H9 (cell line): Measurements from ENCODE around the gene LPAR1. TPM values are rescaled to one million over a fixed set of nuclear protein-coding genes. Genes with fewer than 3 reads are reported as not detected.

Source experiments
- DNase-seq: peaks from one replicate; pipeline ENCODE4 v3.0.0-alpha.2; 2017
- H2AFZ ChIP-seq: one replicate; pipeline ENCODE4 v1.6.1; 2013; ENCODE audit warnings: mild to moderate bottlenecking, low read length, control low read depth, moderate library complexity
- H2AK5ac ChIP-seq: 2 replicates; pipeline ENCODE4 v1.6.1; 2013; ENCODE audit warnings: low read length, control low read depth, mixed read lengths; ENCODE audit not compliant: insufficient read length
- H2BK120ac ChIP-seq: one replicate; pipeline ENCODE4 v1.6.1; 2013; ENCODE audit warnings: low read depth, mild to moderate bottlenecking, low read length, control low read depth, inconsistent platforms; ENCODE audit not compliant: poor library complexity, severe bottlenecking
- H2BK12ac ChIP-seq: 2 replicates; pipeline ENCODE4 v1.6.1; 2013; ENCODE audit warnings: low read length, control low read depth, mixed read lengths, low read depth; ENCODE audit not compliant: insufficient read length
- H2BK15ac ChIP-seq: 2 replicates; pipeline ENCODE4 v1.6.1; 2013; ENCODE audit warnings: low read depth, low read length, control low read depth
- H2BK20ac ChIP-seq: one replicate; pipeline ENCODE4 v1.6.1; 2013; ENCODE audit warnings: low read depth, mild to moderate bottlenecking, low read length, control low read depth, inconsistent platforms; ENCODE audit not compliant: poor library complexity, severe bottlenecking
- H2BK5ac ChIP-seq: 2 replicates; pipeline ENCODE4 v1.6.1; 2013; ENCODE audit warnings: low read length, control low read depth, mixed read lengths; ENCODE audit not compliant: insufficient read length
- H3K14ac ChIP-seq: 2 replicates; pipeline ENCODE4 v1.6.1; 2013; ENCODE audit warnings: low read length, control low read depth; ENCODE audit not compliant: insufficient read depth
- H3K18ac ChIP-seq: 2 replicates; pipeline ENCODE4 v1.6.1; 2013; ENCODE audit warnings: low read depth, mild to moderate bottlenecking, mixed read lengths, low read length, control low read depth; ENCODE audit not compliant: insufficient read length
- H3K23ac ChIP-seq: 2 replicates; pipeline ENCODE4 v1.6.1; 2013; ENCODE audit warnings: low read length, control low read depth, mixed read lengths, low read depth; ENCODE audit not compliant: insufficient read length
- H3K23me2 ChIP-seq: 2 replicates; pipeline ENCODE4 v1.6.1; 2013; ENCODE audit warnings: low read depth, mild to moderate bottlenecking, mixed read lengths, low read length, control low read depth; ENCODE audit not compliant: insufficient read length, poor library complexity, severe bottlenecking
- H3K27ac ChIP-seq: 2 replicates; pipeline ENCODE4 v1.5.1; 2013; ENCODE audit warnings: low read length, control low read depth, mixed read lengths, low read depth; ENCODE audit not compliant: insufficient read length
- H3K27me3 ChIP-seq: 2 replicates; pipeline ENCODE4 v1.6.1; 2013; ENCODE audit warnings: low read length, control low read depth, inconsistent platforms; ENCODE audit not compliant: insufficient read depth
- H3K4ac ChIP-seq: 2 replicates; pipeline ENCODE4 v1.6.1; 2013; ENCODE audit warnings: low read depth, mild to moderate bottlenecking, control low read depth, inconsistent platforms, low read length, moderate library complexity
- H3K4me1 ChIP-seq: 2 replicates; pipeline ENCODE4 v1.6.1; 2013; ENCODE audit warnings: low read length, control low read depth, inconsistent platforms; ENCODE audit not compliant: insufficient read depth
- H3K4me2 ChIP-seq: 2 replicates; pipeline ENCODE4 v1.6.1; 2013; ENCODE audit warnings: low read length, control low read depth, mixed read lengths; ENCODE audit not compliant: insufficient read length, insufficient read depth
- H3K56ac ChIP-seq: 2 replicates; pipeline ENCODE4 v1.6.1; 2013; ENCODE audit warnings: low read depth, mild to moderate bottlenecking, mixed read lengths, low read length, control low read depth; ENCODE audit not compliant: insufficient read length
- H3K79me1 ChIP-seq: 2 replicates; pipeline ENCODE4 v1.6.1; 2013; ENCODE audit warnings: low read depth, mild to moderate bottlenecking, moderate library complexity, low read length, control low read depth, inconsistent platforms; ENCODE audit not compliant: insufficient read depth, poor library complexity, severe bottlenecking
- H3K79me2 ChIP-seq: 2 replicates; pipeline ENCODE4 v1.6.1; 2013; ENCODE audit warnings: low read length, control low read depth, inconsistent platforms; ENCODE audit not compliant: insufficient read depth
- H3K9ac ChIP-seq: 2 replicates; pipeline ENCODE4 v1.6.1; 2013; ENCODE audit warnings: low read length, control low read depth, mixed read lengths; ENCODE audit not compliant: insufficient read length; ENCODE audit errors: extremely low read depth
- H3K9me3 ChIP-seq: one replicate; pipeline ENCODE4 v1.6.1; 2013; ENCODE audit warnings: low read depth, low read length, inconsistent platforms; ENCODE audit not compliant: control insufficient read depth
- H3T11ph ChIP-seq: one replicate; pipeline ENCODE4 v1.6.1; 2013; ENCODE audit warnings: mild to moderate bottlenecking, low read length, control low read depth, inconsistent platforms
- H4K20me1 ChIP-seq: one replicate; pipeline ENCODE4 v1.6.1; 2013; ENCODE audit not compliant: control insufficient read depth, insufficient read length, insufficient read depth
- H4K5ac ChIP-seq: 2 replicates; pipeline ENCODE4 v1.6.1; 2013; ENCODE audit warnings: low read depth, mild to moderate bottlenecking, mixed read lengths, low read length, control low read depth; ENCODE audit not compliant: insufficient read length
- H4K8ac ChIP-seq: replicated peaks from 2 replicates; pipeline ENCODE4 v1.6.1; 2013; ENCODE audit warnings: low read length, control low read depth, mixed read lengths, low read depth; ENCODE audit not compliant: insufficient read length
- H4K91ac ChIP-seq: 2 replicates; pipeline ENCODE4 v1.6.1; 2013; ENCODE audit warnings: low read depth, mild to moderate bottlenecking, moderate library complexity, mixed read lengths, low read length, control low read depth; ENCODE audit not compliant: insufficient read length
- H3K27ac Mint-ChIP-seq, 3 experiments: 2 replicates in 2 of 3; 3 replicates in 1 of 3; pipeline ENCODE4 v1.8.0; 2020 to 2021; ENCODE audit warnings: mixed read lengths in 3 of 3, mild to moderate bottlenecking in 1 of 3, moderate library complexity in 1 of 3
- H3K27me3 Mint-ChIP-seq: 2 replicates; pipeline ENCODE4 v1.8.0; 2021; ENCODE audit warnings: low read depth, mild to moderate bottlenecking, moderate library complexity, mixed read lengths
- H3K36me3 Mint-ChIP-seq, 3 experiments: 2 replicates in 2 of 3; 3 replicates in 1 of 3; pipeline ENCODE4 v1.8.0; 2020 to 2021; ENCODE audit warnings: low read depth in 3 of 3, mixed read lengths in 3 of 3; ENCODE audit not compliant: insufficient read depth in 1 of 3
- H3K4me1 Mint-ChIP-seq, 2 experiments: 2 replicates each; pipeline ENCODE4 v1.8.0; 2020; ENCODE audit warnings: mixed read lengths in 2 of 2
- H3K4me3 Mint-ChIP-seq, 2 experiments: 2 replicates in 1 of 2; 3 replicates in 1 of 2; pipeline ENCODE4 v1.8.0; 2020 to 2021; ENCODE audit warnings: mild to moderate bottlenecking in 2 of 2, mixed read lengths in 2 of 2, moderate library complexity in 1 of 2
- H3K9me3 Mint-ChIP-seq, 2 experiments: 2 replicates in 1 of 2; 3 replicates in 1 of 2; pipeline ENCODE4 v1.8.0; 2020; ENCODE audit warnings: mild to moderate bottlenecking in 2 of 2, mixed read lengths in 2 of 2, moderate library complexity in 1 of 2
- WGBS: extraction: QIAGEN DNeasy Blood & Tissue Kit; methylation state at CpG from one replicate; pipeline ENCODE4 v1.1.7; 2013; ENCODE audit warnings: missing lambda C conversion rate, low lambda C conversion rate, mixed read lengths; ENCODE audit not compliant: insufficient read length; ENCODE audit errors: extremely low coverage; 5-methylcytosine and 5-hydroxymethylcytosine counted together
- total RNA-seq: library from RNA; stranded (reverse); gene quantifications from 2 replicates; pipeline ENCODE4 v1.2.1, GENCODE V29; 2021
- TF ChIP-seq, protein P1 (sequence below): fragments of 200-600 bp; sonication (generic); conservative IDR thresholded peaks from 3 replicates; pipeline ENCODE4 v1.8.0; 2021; ENCODE audit warnings: antibody characterized with exemption, mild to moderate bottlenecking

The LPAR1 gene
- total RNA-seq, 1 experiment from 2014 or later: 1.3 TPM

DNA sequence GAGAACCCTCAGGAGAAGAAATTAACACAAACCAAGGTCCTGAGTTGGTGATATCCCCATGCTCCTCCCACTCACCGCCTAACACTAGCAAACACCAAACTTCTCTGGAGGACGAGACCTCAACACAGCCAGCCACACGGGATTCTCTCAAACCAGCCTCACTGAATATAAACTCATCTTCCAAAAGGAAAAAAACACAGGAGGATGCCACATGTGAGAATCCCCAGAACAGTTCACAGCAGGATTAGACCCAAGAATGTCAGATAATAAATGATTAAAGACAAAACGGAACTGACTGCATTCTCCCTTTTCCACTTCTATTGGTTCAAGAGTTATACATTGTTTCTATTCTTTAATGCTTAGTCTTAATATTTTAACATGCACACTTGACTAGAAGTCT is 89.2 kb downstream of the LPAR1 start:
- Mint-ChIP-seq H3K27ac (no peak overlapping the region; a peak in 1 of 7 replicates), H3K4me3 (no peak overlapping the region), H3K9me3 (peaks cover 0 to 2% of the 10 kb centered on the region in 2 experiments; a peak in 1 of 5 replicates), H3K36me3 (peaks cover 0 to 2% (median 0%) of the 10 kb centered on the region in 3 experiments; a peak in 1 of 7 replicates), H3K27me3 (no peaks in the 10 kb centered on the region), H3K4me1 (peaks cover 9 to 30% of the 10 kb centered on the region in 2 experiments; a peak in 3 of 4 replicates)
- Histone ChIP-seq H3K79me1 (no peaks in the 10 kb centered on the region), H3K79me2 (no peaks in the 10 kb centered on the region), H2BK120ac (no peak overlapping the region), H3K4ac (no peak overlapping the region), H4K8ac (no peak overlapping the region), H4K5ac (no peak overlapping the region), H2BK20ac (no peak overlapping the region), H3K18ac (no peak overlapping the region), H3K9me3 (no peaks in the 10 kb centered on the region), H3T11ph (no peak overlapping the region), H3K9ac (no peak overlapping the region), H3K23me2 (no peaks in the 10 kb centered on the region), H3K56ac (no peak overlapping the region), H3K27me3 (no peaks in the 10 kb centered on the region), H2BK15ac (no peak overlapping the region), H3K23ac (no peak overlapping the region), H3K4me1 (no peaks in the 10 kb centered on the region), H2BK12ac (no peak overlapping the region), H2AK5ac (no peak overlapping the region), H3K14ac (no peak overlapping the region), H2AFZ (no peak overlapping the region), H3K27ac (no peak overlapping the region), H4K91ac (no peak overlapping the region), H2BK5ac (no peak overlapping the region), H3K4me2 (no peak overlapping the region), H4K20me1 (no peaks in the 10 kb centered on the region)
- no peak for DNase-seq
- TF ChIP-seq, protein P1, sequence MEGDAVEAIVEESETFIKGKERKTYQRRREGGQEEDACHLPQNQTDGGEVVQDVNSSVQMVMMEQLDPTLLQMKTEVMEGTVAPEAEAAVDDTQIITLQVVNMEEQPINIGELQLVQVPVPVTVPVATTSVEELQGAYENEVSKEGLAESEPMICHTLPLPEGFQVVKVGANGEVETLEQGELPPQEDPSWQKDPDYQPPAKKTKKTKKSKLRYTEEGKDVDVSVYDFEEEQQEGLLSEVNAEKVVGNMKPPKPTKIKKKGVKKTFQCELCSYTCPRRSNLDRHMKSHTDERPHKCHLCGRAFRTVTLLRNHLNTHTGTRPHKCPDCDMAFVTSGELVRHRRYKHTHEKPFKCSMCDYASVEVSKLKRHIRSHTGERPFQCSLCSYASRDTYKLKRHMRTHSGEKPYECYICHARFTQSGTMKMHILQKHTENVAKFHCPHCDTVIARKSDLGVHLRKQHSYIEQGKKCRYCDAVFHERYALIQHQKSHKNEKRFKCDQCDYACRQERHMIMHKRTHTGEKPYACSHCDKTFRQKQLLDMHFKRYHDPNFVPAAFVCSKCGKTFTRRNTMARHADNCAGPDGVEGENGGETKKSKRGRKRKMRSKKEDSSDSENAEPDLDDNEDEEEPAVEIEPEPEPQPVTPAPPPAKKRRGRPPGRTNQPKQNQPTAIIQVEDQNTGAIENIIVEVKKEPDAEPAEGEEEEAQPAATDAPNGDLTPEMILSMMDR: no peak
- WGBS: no CpG with 5 or more reads among the region's 4 CpGs
